ENCODE measurements around the gene SLAIN1. TPM values are rescaled to one million over a fixed set of nuclear protein-coding genes. Genes with fewer than 3 reads are reported as not detected.

SLAIN1 gene

GRCh38 chr13:77811381-77811780 lies 113.9 kb downstream of the SLAIN1 start:
- H2AK5ac ChIP-seq (ENCODE audit: low read length), result no peak overlapping the region
- no peaks in the 10 kb centered on the region for H3K36me3 ChIP-seq (ENCODE audit: control insufficient read depth, insufficient read depth, low read length)
- no peak overlapping the region for H3K4me3 ChIP-seq (ENCODE audit: low read length)
- no peak overlapping the region for H3K9ac ChIP-seq (ENCODE audit: low read length)
- H4K5ac ChIP-seq (ENCODE audit: low read length), result no peak overlapping the region
- H3K79me2 ChIP-seq (ENCODE audit: control insufficient read depth, insufficient read depth, low read length), result no peaks in the 10 kb centered on the region
- no peaks in the 10 kb centered on the region for H3K4me1 ChIP-seq (ENCODE audit: control insufficient read depth, low read depth, low read length)
- H3K79me1 ChIP-seq (ENCODE audit: low read length), result no peaks in the 10 kb centered on the region
- no peak overlapping the region for H2BK5ac ChIP-seq (ENCODE audit: low read length)
- H3K18ac ChIP-seq (ENCODE audit: low read length), result no peak overlapping the region
- H3K23ac ChIP-seq (ENCODE audit: low read length), result no peak overlapping the region
- H2BK15ac ChIP-seq (replicated peaks; ENCODE audit: low read depth), result no peak overlapping the region
- no peak overlapping the region for H3K4me2 ChIP-seq (ENCODE audit: low read length)
- no peak overlapping the region for H3K4ac ChIP-seq (ENCODE audit: low read depth, low read length)
- no peak overlapping the region for H2BK120ac ChIP-seq (ENCODE audit: low read depth, low read length)
- no CpG with 5 or more reads among the region's 2 CpGs for WGBS (ENCODE audit: extremely low coverage, insufficient coverage, low lambda C conversion rate)
- H3K27me3 ChIP-seq (ENCODE audit: insufficient read depth, low read length, poor library complexity), result no peaks in the 10 kb centered on the region
- DNase-seq, result no peak
- no peak overlapping the region for H4K8ac ChIP-seq (ENCODE audit: low read depth, low read length)
- no peak overlapping the region for H3K56ac ChIP-seq (ENCODE audit: low read length)
- H3K27ac ChIP-seq (ENCODE audit: low read depth, low read length), result no peak overlapping the region

- Histone ChIP-seq H4K8ac (ENCODE audit: low read depth, low read length) (no peak overlapping the region), H3K79me2 (ENCODE audit: control insufficient read depth, insufficient read depth, low read length) (no peaks in the 10 kb centered on the region), H3K4me3 (ENCODE audit: low read length) (no peak overlapping the region), H3K56ac (ENCODE audit: low read length) (no peak overlapping the region), H3K4me1 (ENCODE audit: control insufficient read depth, low read depth, low read length) (no peaks in the 10 kb centered on the region), H3K36me3 (ENCODE audit: control insufficient read depth, insufficient read depth, low read length) (no peaks in the 10 kb centered on the region), H3K4me2 (ENCODE audit: low read length) (no peak overlapping the region), H3K4ac (ENCODE audit: low read depth, low read length) (no peak overlapping the region), H3K18ac (ENCODE audit: low read length) (no peak overlapping the region), H4K5ac (ENCODE audit: low read length) (no peak overlapping the region), H3K23ac (ENCODE audit: low read length) (no peak overlapping the region), H2BK15ac (replicated peaks; ENCODE audit: low read depth) (no peak overlapping the region), H2AK5ac (ENCODE audit: low read length) (no peak overlapping the region), H2BK5ac (ENCODE audit: low read length) (no peak overlapping the region), H3K79me1 (ENCODE audit: low read length) (no peaks in the 10 kb centered on the region), H3K27me3 (ENCODE audit: insufficient read depth, low read length, poor library complexity) (no peaks in the 10 kb centered on the region), H3K9ac (ENCODE audit: low read length) (no peak overlapping the region), H3K27ac (ENCODE audit: low read depth, low read length) (no peak overlapping the region), H2BK120ac (ENCODE audit: low read depth, low read length) (no peak overlapping the region)
- DNase-seq, result no peak
Measured at GRCh38 chr13:77811981-77812380, 114.5 kb downstream of the SLAIN1 start.

Small RNAs within 50 kb of the gene (small RNA-seq; reads per million reads assigned to genes)
- gene MIR3665 (ENCODE audit: insufficient read depth), result not detected
- gene SPTLC1P5 (ENCODE audit: insufficient read depth), result not detected

Measured in mesendoderm (in vitro differentiated cells).